Adipose tissue (tissue), 3 donors: ENCODE data around the gene JOSD2. TPM values are rescaled to one million over a fixed set of nuclear protein-coding genes. Genes with fewer than 3 reads are reported as not detected.

Experiments used
- H3K27ac ChIP-seq: one replicate; pipeline ENCODE4 v1.5.1; 2013; ENCODE audit warnings: low read depth, low read length
- WGBS, 3 donors: extraction: QIAGEN DNeasy Blood & Tissue Kit; methylation state at CpG; one replicate each; pipeline ENCODE4 v1.1.7; 2013; 5-methylcytosine and 5-hydroxymethylcytosine counted together
- polyA plus RNA-seq, 3 donors: library from polyadenylated mRNA; stranded (reverse); fragments of 200-250 nt; gene quantifications; one replicate each; pipeline ENCODE4 v1.2.3, GENCODE V29; 2013
- donor health status: healthy with polysubstance abuse.
- donor health status: Bipolar disorder and iron deficiency.
- donor health status: healthy.

Gene JOSD2
- polyA plus RNA-seq, 3 donors, result 34.9 to 61.6 (median 56.8) TPM

GRCh38 chr19:50465986-50466705 is 44.8 kb downstream of the JOSD2 start:
- no peak overlapping the region for H3K27ac ChIP-seq
- 53 to 57% (median 54%) methylated on average over 29 of the region's 29 CpGs for WGBS, 3 donors

- WGBS, 3 donors, result 84 to 88% (median 84%) methylated on average over 13 of the region's 13 CpGs
- no peak overlapping the region for H3K27ac ChIP-seq
These were observed 46.0 kb downstream of the JOSD2 start for GRCh38 chr19:50465000-50465399.

GRCh38 chr19:50464348-50464747 is 46.6 kb downstream of the JOSD2 start:
- H3K27ac ChIP-seq, result no peak overlapping the region
- 72 to 84% (median 80%) methylated on average over 18 to 19 of the region's 19 CpGs for WGBS, 3 donors

DNA sequence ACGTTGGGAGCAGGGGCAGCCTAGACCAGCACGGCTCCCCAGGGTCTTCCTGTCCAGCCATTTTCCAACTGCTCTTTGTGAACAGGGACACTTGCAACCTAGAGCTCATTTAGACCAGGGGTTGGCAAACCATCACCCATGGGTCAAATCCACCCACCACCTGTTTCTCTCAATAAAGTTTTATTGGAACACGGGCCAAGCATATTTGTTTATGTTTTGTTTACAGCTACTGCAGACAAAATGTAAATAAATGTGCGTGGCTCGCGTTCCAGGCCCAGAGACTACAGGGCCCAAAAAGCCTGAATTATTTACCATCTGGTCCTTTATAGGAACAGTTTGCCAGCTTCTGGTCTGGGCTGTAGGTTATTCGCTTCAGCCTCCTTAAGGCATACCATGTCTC is 48.0 kb downstream of the JOSD2 start:
- WGBS, 3 donors, result 68 to 74% (median 73%) methylated on average over 7 of the region's 7 CpGs

DNA sequence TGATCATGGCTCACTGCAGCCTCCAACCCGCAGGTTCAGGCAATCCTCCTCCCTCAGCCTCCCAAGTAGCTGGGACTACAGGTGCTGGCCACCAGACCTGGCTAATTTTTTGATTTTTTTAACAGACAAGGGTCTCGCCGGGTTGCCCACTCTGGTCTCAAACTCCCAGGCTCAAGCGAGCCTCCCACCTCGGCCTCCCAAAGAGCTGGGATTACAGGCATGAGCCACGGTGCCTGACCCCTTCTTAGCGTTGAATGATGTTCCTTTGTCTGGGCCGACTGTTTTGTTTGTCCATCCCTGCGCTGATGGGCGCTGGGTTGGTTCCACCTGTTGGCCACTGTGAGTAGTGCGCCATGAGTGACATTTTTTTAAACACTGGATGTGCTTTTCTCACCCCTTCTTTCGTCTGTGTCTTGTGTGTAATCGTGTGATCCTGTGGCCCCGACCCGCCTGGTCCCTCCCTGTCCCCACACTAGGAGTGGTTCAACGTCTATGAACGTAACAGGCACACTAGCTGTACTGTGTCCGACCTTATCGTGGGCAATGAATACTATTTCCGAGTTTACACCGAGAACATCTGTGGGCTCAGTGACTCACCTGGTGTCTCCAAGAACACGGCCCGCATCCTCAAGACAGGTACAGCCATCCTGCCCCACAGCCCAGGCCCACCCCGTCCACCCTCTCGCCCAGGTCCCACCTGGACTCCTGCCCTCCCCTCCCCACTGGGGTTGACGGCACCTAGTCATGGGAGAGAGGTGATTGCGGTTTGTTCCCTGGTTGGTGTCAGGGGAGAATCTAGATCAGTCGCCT is 49.7 kb downstream of the JOSD2 start:
- WGBS, 3 donors, result 29 to 34% (median 31%) methylated on average over 28 of the region's 28 CpGs

More for the DNA sequence above, 48.0 kb downstream of the JOSD2 start:
- no peak overlapping the region for H3K27ac ChIP-seq

DNA sequence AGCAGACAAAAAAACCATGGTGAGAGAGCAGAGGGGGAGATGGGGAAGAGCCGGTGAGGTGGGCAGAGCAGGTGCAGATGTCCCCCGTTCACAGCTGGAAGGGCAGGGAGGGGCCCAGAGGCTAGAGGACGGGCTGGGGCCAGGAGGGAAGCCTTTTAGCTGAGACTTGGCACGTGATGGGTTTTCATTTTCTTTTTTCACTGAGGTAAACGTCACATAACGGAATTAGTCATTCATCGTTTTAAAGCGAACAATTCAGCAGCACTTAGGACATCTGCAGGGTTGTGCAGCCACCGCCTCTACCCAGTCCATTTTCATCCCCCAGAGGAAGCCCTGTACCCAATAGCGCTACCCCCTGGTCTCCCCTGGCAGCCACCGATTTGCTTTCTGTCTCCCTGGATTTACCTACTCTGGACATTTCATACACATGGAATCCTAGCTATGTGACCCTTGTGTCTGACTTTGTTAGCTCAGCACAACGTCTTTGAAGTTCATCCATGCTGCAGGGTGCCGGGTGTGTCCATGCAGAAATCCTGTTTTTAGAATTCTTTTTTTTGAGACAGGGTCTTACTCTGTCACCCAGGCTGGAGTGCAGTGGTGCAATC is 50.7 kb downstream of the JOSD2 start:
- 25 to 40% (median 32%) methylated on average over 13 of the region's 13 CpGs for WGBS, 3 donors
- no peak overlapping the region for H3K27ac ChIP-seq

More for the DNA sequence above, 49.7 kb downstream of the JOSD2 start:
- no peak overlapping the region for H3K27ac ChIP-seq

GRCh38 chr19:50459638-50460037 is 51.4 kb downstream of the JOSD2 start:
- WGBS, 3 donors, result 11 to 61% (median 33%) methylated on average over 1 of the region's 1 CpG

GRCh38 chr19:50459067-50459456 is 51.9 kb downstream of the JOSD2 start:
- 43 to 71% (median 66%) methylated on average over 31 to 32 of the region's 32 CpGs for WGBS, 3 donors
- no peak overlapping the region for H3K27ac ChIP-seq

More at GRCh38 chr19:50459638-50460037, 51.4 kb downstream of the JOSD2 start:
- no peak overlapping the region for H3K27ac ChIP-seq

DNA sequence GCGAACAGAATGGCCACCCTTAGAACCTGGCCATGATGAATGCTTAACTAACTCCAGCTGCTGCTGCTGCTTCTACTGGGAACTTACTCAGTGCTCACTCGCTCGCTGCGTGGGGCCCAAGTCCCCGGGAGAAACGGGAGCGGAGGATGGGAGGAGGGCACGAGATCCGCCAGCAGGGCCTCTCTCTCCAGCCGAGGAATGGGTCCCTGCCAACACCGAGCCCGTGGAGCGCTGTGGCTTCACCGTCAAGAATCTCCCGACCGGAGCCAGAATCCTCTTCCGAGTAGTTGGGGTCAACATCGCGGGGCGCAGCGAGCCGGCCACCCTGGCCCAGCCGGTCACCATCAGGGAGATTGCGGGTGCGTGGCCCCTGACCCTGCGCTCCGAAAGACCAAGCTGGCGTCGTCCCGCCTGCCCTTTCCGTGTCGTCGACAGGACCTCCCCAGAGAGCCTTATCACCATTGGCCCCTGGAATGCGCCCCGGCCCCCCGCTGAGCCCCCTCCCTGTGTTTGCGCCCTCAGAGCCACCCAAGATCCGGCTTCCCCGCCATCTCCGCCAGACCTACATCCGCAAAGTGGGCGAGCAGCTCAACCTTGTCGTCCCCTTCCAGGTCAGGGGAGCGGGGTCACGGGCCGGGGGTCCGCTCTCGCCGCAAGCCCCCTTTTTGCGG is 52.5 kb downstream of the JOSD2 start:
- WGBS, 3 donors, result 34 to 46% (median 45%) methylated on average over 50 of the region's 50 CpGs
- H3K27ac ChIP-seq, result no peak overlapping the region

GRCh38 chr19:50457300-50457699 is 53.7 kb downstream of the JOSD2 start:
- H3K27ac ChIP-seq, result no peak overlapping the region
- WGBS, 3 donors, result 79 to 85% (median 84%) methylated on average over 5 of the region's 5 CpGs

Other genes with a start within 250 kb of the JOSD2 start
- 1 to 10 TPM in 1 of 3 donors, under 1 TPM in 2; 0.51 to 1.4 (median 0.67) TPM for gene KCNC3, start 181.8 kb downstream of the JOSD2 start, polyA plus RNA-seq
- gene NAPSA, start 145.6 kb downstream of the JOSD2 start, polyA plus RNA-seq, result 1 to 10 TPM in 2 of 3 donors, under 1 TPM in 1; 0.28 to 2.1 (median 1.4) TPM
- gene NR1H2, start 134.7 kb downstream of the JOSD2 start, polyA plus RNA-seq, result 10 to 100 TPM; 37.0 to 87.1 (median 79.2) TPM
- 10 to 100 TPM; 12.1 to 23.8 (median 13.5) TPM for gene POLD1, start 126.8 kb downstream of the JOSD2 start, polyA plus RNA-seq
- 1 to 10 TPM in 1 of 3 donors, under 1 TPM in 2; 0.34 to 1.4 (median 0.46) TPM for gene SPIB, start 92.3 kb downstream of the JOSD2 start, polyA plus RNA-seq
- gene MYBPC2, start 78.3 kb downstream of the JOSD2 start, polyA plus RNA-seq, result under 1 TPM; 0.06 to 0.34 (median 0.15) TPM
- 10 to 100 TPM; 42.4 to 75.0 (median 69.1) TPM for gene EMC10, start 34.7 kb downstream of the JOSD2 start, polyA plus RNA-seq
- 1 to 10 TPM in 2 of 3 donors, under 1 TPM in 1; 0.68 to 2.7 (median 1.8) TPM for gene GARIN5A, start 34.3 kb downstream of the JOSD2 start, polyA plus RNA-seq
- gene ASPDH, start 2.7 kb upstream of the JOSD2 start, polyA plus RNA-seq, result under 1 TPM in 1 of 3 donors, not detected in 2; 0.36 TPM
- 1 to 10 TPM in 2 of 3 donors, under 1 TPM in 1; 0.52 to 3.0 (median 1.6) TPM for gene LRRC4B, start 57.2 kb upstream of the JOSD2 start, polyA plus RNA-seq
- under 1 TPM; 0.07 to 0.24 (median 0.11) TPM for gene SYT3, start 128.7 kb upstream of the JOSD2 start, polyA plus RNA-seq
- 1 to 10 TPM in 1 of 3 donors, not detected in 2; 1.5 TPM for gene C19orf81, start 138.3 kb upstream of the JOSD2 start, polyA plus RNA-seq
- 1 to 10 TPM in 1 of 3 donors, under 1 TPM in 2; 0.02 to 1.1 (median 0.33) TPM for gene SHANK1, start 208.6 kb upstream of the JOSD2 start, polyA plus RNA-seq
- gene CLEC11A, start 212.2 kb upstream of the JOSD2 start, polyA plus RNA-seq, result 10 to 100 TPM in 1 of 3 donors, 1 to 10 TPM in 2; 4.8 to 11.4 (median 5.3) TPM